ENCODE measurements around the gene NTM.

NTM gene

DNA sequence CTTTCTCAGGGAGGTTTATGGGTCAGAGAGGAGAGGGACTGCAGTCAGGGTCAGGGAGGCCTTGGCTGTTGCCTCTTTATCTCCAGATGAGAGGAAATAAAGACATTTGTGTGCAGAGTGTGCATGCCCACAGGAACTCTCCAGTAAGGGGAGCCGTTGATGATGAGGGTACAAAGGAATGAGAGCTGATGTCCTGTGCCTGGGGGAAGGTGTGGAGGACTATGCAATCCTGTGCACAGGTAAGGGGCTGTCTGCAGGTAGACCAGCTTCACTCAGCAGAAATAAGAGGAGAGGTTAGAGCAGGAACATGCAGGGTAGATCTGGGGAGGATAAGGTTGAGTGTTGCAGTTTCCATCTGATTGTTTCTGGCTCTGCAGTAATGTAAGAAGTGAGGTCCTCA, 132.6 kb downstream of the NTM start:
- H3K4me2 ChIP-seq (ENCODE audit: low read length) = no peak overlapping the region
- peaks cover 11% of the 10 kb centered on the region for H3K4me1 ChIP-seq
- H3K9me3 ChIP-seq (ENCODE audit: control insufficient read depth, low read length) = no peaks in the 10 kb centered on the region
- H2AFZ ChIP-seq = peak overlapping the region; percentile 17
- no peaks in the 10 kb centered on the region for H3K36me3 ChIP-seq (ENCODE audit: control insufficient read depth, insufficient read depth, low read length)
- TF ChIP-seq, protein P1, sequence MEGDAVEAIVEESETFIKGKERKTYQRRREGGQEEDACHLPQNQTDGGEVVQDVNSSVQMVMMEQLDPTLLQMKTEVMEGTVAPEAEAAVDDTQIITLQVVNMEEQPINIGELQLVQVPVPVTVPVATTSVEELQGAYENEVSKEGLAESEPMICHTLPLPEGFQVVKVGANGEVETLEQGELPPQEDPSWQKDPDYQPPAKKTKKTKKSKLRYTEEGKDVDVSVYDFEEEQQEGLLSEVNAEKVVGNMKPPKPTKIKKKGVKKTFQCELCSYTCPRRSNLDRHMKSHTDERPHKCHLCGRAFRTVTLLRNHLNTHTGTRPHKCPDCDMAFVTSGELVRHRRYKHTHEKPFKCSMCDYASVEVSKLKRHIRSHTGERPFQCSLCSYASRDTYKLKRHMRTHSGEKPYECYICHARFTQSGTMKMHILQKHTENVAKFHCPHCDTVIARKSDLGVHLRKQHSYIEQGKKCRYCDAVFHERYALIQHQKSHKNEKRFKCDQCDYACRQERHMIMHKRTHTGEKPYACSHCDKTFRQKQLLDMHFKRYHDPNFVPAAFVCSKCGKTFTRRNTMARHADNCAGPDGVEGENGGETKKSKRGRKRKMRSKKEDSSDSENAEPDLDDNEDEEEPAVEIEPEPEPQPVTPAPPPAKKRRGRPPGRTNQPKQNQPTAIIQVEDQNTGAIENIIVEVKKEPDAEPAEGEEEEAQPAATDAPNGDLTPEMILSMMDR (IDR thresholded peaks at IDR 0.05) = no peak
- H3K4me3 ChIP-seq (ENCODE audit: low read depth, low read length) = no peak overlapping the region
- H3K27ac ChIP-seq = peak overlapping the region; percentile 64
- H3K27me3 ChIP-seq (ENCODE audit: control insufficient read depth, insufficient read depth, low read length) = no peaks in the 10 kb centered on the region
- no peaks in the 10 kb centered on the region for H3K79me2 ChIP-seq
- H3K9ac ChIP-seq = no peak overlapping the region

DNA sequence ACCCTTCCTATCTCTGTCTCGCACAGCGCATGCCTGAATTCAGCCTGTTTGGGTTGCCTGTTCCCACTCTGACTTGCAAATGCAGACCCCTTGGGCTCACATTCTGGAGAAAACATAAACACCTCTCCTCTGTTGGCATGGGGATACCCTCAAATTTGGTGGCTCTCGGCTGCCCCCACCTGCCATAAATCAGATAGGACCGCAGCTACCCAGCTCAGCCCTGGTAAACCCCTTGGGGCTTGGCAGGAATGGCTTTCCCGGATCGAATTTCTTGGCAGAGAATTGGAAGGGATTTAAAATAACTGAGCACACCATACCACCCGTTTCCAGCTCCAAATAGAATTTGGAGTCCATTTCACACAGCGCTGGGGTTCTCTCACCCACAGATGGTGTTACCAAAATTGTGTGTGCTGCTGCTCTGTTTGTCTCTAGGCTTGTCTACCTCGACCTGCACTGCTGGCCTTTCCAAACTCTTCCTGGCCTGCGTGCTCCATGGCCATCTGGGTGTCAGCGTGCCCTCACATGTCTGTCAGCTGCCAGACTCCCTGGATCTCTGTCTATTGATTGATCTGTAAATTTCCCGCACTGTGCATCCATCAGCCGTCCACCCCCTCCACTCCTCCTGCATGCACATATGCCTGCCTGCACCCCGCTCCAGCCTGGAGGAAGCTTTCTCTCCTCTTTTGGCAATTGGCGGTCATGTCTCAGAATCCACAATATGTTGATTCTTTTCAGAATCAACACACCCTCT, 134.0 kb downstream of the NTM start:
- Histone ChIP-seq H3K4me1 (peaks cover 11% of the 10 kb centered on the region), H3K36me3 (ENCODE audit: control insufficient read depth, insufficient read depth, low read length) (no peaks in the 10 kb centered on the region), H3K4me2 (ENCODE audit: low read length) (no peak overlapping the region), H3K4me3 (ENCODE audit: low read depth, low read length) (no peak overlapping the region), H3K27me3 (ENCODE audit: control insufficient read depth, insufficient read depth, low read length) (no peaks in the 10 kb centered on the region), H3K79me2 (no peaks in the 10 kb centered on the region), H3K27ac (peak overlapping the region; percentile 64), H3K9me3 (ENCODE audit: control insufficient read depth, low read length) (no peaks in the 10 kb centered on the region), H3K9ac (no peak overlapping the region), H2AFZ (no peak overlapping the region)
- TF ChIP-seq, protein P1 (IDR thresholded peaks at IDR 0.05) = peak; percentile 47

DNA sequence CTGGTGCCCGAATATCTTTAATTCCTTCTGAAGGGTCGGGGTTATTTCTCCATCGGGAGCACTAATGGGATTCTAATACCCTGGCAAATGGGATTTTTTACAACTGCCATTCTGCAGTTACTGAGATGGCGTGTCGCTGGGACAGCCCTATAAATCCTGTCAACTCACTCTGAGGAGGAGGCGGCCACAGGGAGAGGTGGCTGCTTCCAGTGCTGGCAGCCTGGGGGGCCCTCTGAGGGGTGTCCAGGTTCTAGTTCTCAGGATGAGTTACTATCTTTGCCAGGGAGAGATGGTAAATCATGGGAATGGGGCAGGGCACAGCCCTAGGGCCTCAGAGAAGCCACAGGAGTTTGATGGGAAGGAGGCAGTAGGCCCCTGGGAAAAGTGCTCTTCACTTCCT, 135.9 kb downstream of the NTM start:
- Histone ChIP-seq H3K36me3 (ENCODE audit: control insufficient read depth, insufficient read depth, low read length) (no peaks in the 10 kb centered on the region), H2AFZ (no peak overlapping the region), H3K9me3 (ENCODE audit: control insufficient read depth, low read length) (no peaks in the 10 kb centered on the region), H3K27ac (no peak overlapping the region), H3K4me3 (ENCODE audit: low read depth, low read length) (no peak overlapping the region), H3K4me1 (peaks cover 11% of the 10 kb centered on the region), H3K4me2 (ENCODE audit: low read length) (no peak overlapping the region), H3K9ac (no peak overlapping the region), H3K27me3 (ENCODE audit: control insufficient read depth, insufficient read depth, low read length) (no peaks in the 10 kb centered on the region), H3K79me2 (no peaks in the 10 kb centered on the region)
- TF ChIP-seq, protein P1 (IDR thresholded peaks at IDR 0.05) = no peak

DNA sequence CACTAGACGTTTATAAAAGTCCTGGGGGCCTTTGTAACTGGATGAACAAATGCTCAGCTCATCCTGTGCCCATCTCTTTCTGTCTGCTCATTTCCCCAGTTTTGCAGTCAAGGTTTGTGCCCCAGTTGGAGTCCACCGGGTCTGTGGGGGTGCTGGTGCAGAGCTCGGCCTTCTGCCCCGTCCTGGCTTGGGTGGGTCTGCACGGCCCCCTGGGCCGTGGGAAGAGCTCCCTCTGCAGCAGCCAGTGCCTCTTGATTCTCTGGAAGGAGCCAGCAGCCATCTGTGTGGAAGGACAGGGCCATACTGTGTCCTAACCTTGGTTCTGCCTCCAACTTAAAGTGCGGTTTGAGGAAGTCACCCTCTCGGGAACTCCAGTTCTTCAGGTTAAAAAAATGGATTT, 140.2 kb downstream of the NTM start:
- H3K4me1 ChIP-seq = no peaks in the 10 kb centered on the region
- H2AFZ ChIP-seq = no peak overlapping the region
- TF ChIP-seq, protein P1 (IDR thresholded peaks at IDR 0.05) = no peak
- no peak overlapping the region for H3K9ac ChIP-seq
- no peak overlapping the region for H3K4me2 ChIP-seq (ENCODE audit: low read length)
- H3K79me2 ChIP-seq = no peaks in the 10 kb centered on the region
- no peaks in the 10 kb centered on the region for H3K36me3 ChIP-seq (ENCODE audit: control insufficient read depth, insufficient read depth, low read length)
- H3K27me3 ChIP-seq (ENCODE audit: control insufficient read depth, insufficient read depth, low read length) = no peaks in the 10 kb centered on the region
- H3K27ac ChIP-seq = no peak overlapping the region
- no peak overlapping the region for H3K4me3 ChIP-seq (ENCODE audit: low read depth, low read length)
- no peaks in the 10 kb centered on the region for H3K9me3 ChIP-seq (ENCODE audit: control insufficient read depth, low read length)

DNA sequence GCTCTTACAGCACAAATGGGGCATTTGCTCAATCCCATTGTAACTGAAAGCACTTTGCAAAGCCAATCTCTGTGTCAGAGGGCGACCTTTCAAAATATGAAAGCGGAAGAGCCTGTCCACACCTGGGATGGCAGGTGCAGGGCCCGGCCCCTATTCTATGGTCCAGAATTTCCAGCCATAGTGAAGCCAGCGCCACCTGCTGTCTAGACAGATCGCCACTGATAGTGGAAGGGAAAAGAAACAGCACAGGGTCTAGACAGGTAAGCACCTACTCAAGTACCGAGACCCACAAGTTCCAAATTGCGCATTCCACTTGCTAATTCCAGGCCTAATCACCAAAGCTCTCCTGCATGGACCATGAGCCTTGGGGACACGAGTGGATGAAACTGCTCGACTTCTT, 141.4 kb downstream of the NTM start:
- Histone ChIP-seq H3K9ac (no peak overlapping the region), H3K9me3 (ENCODE audit: control insufficient read depth, low read length) (no peaks in the 10 kb centered on the region), H3K27ac (no peak overlapping the region), H3K4me2 (ENCODE audit: low read length) (no peak overlapping the region), H2AFZ (no peak overlapping the region), H3K36me3 (ENCODE audit: control insufficient read depth, insufficient read depth, low read length) (no peaks in the 10 kb centered on the region), H3K4me1 (no peaks in the 10 kb centered on the region), H3K4me3 (ENCODE audit: low read depth, low read length) (no peak overlapping the region), H3K27me3 (ENCODE audit: control insufficient read depth, insufficient read depth, low read length) (no peaks in the 10 kb centered on the region), H3K79me2 (no peaks in the 10 kb centered on the region)
- TF ChIP-seq, protein P1 (IDR thresholded peaks at IDR 0.05) = peak; percentile 68

Measured in parathyroid adenoma (tissue), 2 donors.